HEK293 (cell line): Measurements from ENCODE around the gene NET1.

Experiments used
- ELK4 ChIP-seq: IDR thresholded peaks from 2 replicates; pipeline ENCODE4 v1.6.1; 2011; ENCODE audit warnings: mild to moderate bottlenecking, low read depth, low read length, borderline replicate concordance
- HOXA7 ChIP-seq: sonication (generic); formaldehyde crosslinking; IDR thresholded peaks from 2 replicates; pipeline ENCODE4 v1.8.1; 2022; ENCODE audit warnings: missing genetic modification reagents, borderline replicate concordance
- OSR2 ChIP-seq: fragments of 450-650 bp; formaldehyde crosslinking; IDR thresholded peaks from 2 replicates; pipeline ENCODE4 v1.5.1; 2016; ENCODE audit warnings: missing biosample characterization, missing genetic modification characterization
- PRDM1 ChIP-seq: fragments of 450-650 bp; formaldehyde crosslinking; IDR thresholded peaks from 2 replicates; pipeline ENCODE4; 2016; ENCODE audit warnings: missing biosample characterization, missing genetic modification characterization
- SALL2 ChIP-seq: fragments of 450-650 bp; formaldehyde crosslinking; IDR thresholded peaks from 2 replicates; pipeline ENCODE4 v1.5.0; 2017; ENCODE audit warnings: missing biosample characterization, mild to moderate bottlenecking, missing genetic modification characterization, borderline replicate concordance
- SCRT1 ChIP-seq: fragments of 450-650 bp; formaldehyde crosslinking; IDR thresholded peaks from 2 replicates; pipeline ENCODE4 v1.5.1; 2016; ENCODE audit warnings: missing biosample characterization, missing genetic modification characterization, borderline replicate concordance
- SP7 ChIP-seq: fragments of 450-650 bp; formaldehyde crosslinking; IDR thresholded peaks from 2 replicates; pipeline ENCODE4 v1.5.1; 2016; ENCODE audit warnings: missing biosample characterization, missing genetic modification characterization
- TSHZ1 ChIP-seq: fragments of 450-650 bp; formaldehyde crosslinking; IDR thresholded peaks from 2 replicates; pipeline ENCODE4 v1.5.1; 2016; ENCODE audit warnings: missing biosample characterization, missing genetic modification characterization, borderline replicate concordance
- ZBTB1 ChIP-seq: fragments of 450-650 bp; formaldehyde crosslinking; IDR thresholded peaks from 2 replicates; pipeline ENCODE4 v1.5.1; 2016; ENCODE audit warnings: missing biosample characterization, missing genetic modification characterization
- ZFHX2 ChIP-seq: fragments of 450-650 bp; formaldehyde crosslinking; conservative IDR thresholded peaks from 2 replicates; pipeline ENCODE4 v1.5.1; 2016; ENCODE audit warnings: missing biosample characterization, missing genetic modification characterization
- ZNF112 ChIP-seq: fragments of 450-650 bp; formaldehyde crosslinking; IDR thresholded peaks from 2 replicates; pipeline ENCODE4 v1.5.0; 2017; ENCODE audit warnings: missing biosample characterization, missing genetic modification characterization
- ZNF184 ChIP-seq: fragments of 450-650 bp; IDR thresholded peaks from 2 replicates; pipeline ENCODE4 v1.5.1; 2018; ENCODE audit warnings: missing biosample characterization, mild to moderate bottlenecking, missing genetic modification characterization
- ZNF19 ChIP-seq: fragments of 450-650 bp; formaldehyde crosslinking; IDR thresholded peaks from 2 replicates; pipeline ENCODE4; 2016; ENCODE audit warnings: missing biosample characterization, missing genetic modification characterization, low read depth
- ZNF239 ChIP-seq: fragments of 450-650 bp; formaldehyde crosslinking; IDR thresholded peaks from 2 replicates; pipeline ENCODE4 v1.5.1; 2016; ENCODE audit warnings: missing biosample characterization, missing genetic modification characterization
- ZNF24 ChIP-seq: fragments of 450-650 bp; formaldehyde crosslinking; IDR thresholded peaks from 2 replicates; pipeline ENCODE4 v1.5.1; 2016; ENCODE audit warnings: missing biosample characterization, missing genetic modification characterization
- ZNF292 ChIP-seq: fragments of 450-650 bp; formaldehyde crosslinking; IDR thresholded peaks from 2 replicates; pipeline ENCODE4 v1.5.1; 2016; ENCODE audit warnings: low read depth, missing biosample characterization, missing genetic modification characterization, borderline replicate concordance
- ZNF366 ChIP-seq: fragments of 450-650 bp; formaldehyde crosslinking; conservative IDR thresholded peaks from 2 replicates; pipeline ENCODE4 v1.5.1; 2016; ENCODE audit warnings: missing biosample characterization, missing genetic modification characterization
- ZNF391 ChIP-seq: fragments of 450-650 bp; formaldehyde crosslinking; IDR thresholded peaks from 2 replicates; pipeline ENCODE4 v1.5.1; 2016; ENCODE audit warnings: low read depth, missing biosample characterization, missing genetic modification characterization, borderline replicate concordance
- ZNF404 ChIP-seq: fragments of 450-650 bp; formaldehyde crosslinking; IDR thresholded peaks from 2 replicates; pipeline ENCODE4 v1.5.1; 2017; ENCODE audit warnings: missing biosample characterization, missing genetic modification characterization
- ZNF548 ChIP-seq: fragments of 450-650 bp; formaldehyde crosslinking; IDR thresholded peaks from 2 replicates; pipeline ENCODE4 v1.5.1; 2016; ENCODE audit warnings: missing biosample characterization, missing genetic modification characterization
- ZNF596 ChIP-seq: fragments of 450-650 bp; IDR thresholded peaks from 2 replicates; pipeline ENCODE4 v1.5.0; 2018; ENCODE audit warnings: missing biosample characterization, mild to moderate bottlenecking, missing genetic modification characterization, moderate library complexity
- ZNF777 ChIP-seq: fragments of 450-650 bp; formaldehyde crosslinking; IDR thresholded peaks from 2 replicates; pipeline ENCODE4 v1.5.1; 2017; ENCODE audit warnings: missing biosample characterization, missing genetic modification characterization, borderline replicate concordance
- ZNF791 ChIP-seq: fragments of 450-650 bp; formaldehyde crosslinking; IDR thresholded peaks from 2 replicates; pipeline ENCODE4 v1.5.1; 2016; ENCODE audit warnings: missing biosample characterization, missing genetic modification characterization
- TF ChIP-seq, protein P1 (sequence below): fragments of 450-650 bp; formaldehyde crosslinking; conservative IDR thresholded peaks from 2 replicates; pipeline ENCODE4 v1.5.1; 2016; ENCODE audit warnings: low read depth, missing biosample characterization, missing genetic modification characterization
- TF ChIP-seq, protein P2 (sequence below): fragments of 450-650 bp; formaldehyde crosslinking; IDR thresholded peaks from 2 replicates; pipeline ENCODE4 v1.5.1; 2016; ENCODE audit warnings: missing biosample characterization, missing genetic modification characterization
- TF ChIP-seq, protein P3 (sequence below): fragments of 450-650 bp; formaldehyde crosslinking; IDR thresholded peaks from 2 replicates; pipeline ENCODE4 v1.5.1; 2016; ENCODE audit warnings: missing biosample characterization, missing genetic modification characterization
- TF ChIP-seq, protein P4 (sequence below): fragments of 450-650 bp; formaldehyde crosslinking; IDR thresholded peaks from 2 replicates; pipeline ENCODE4 v1.5.1; 2016; ENCODE audit warnings: missing biosample characterization, missing genetic modification characterization, borderline replicate concordance

Gene NET1

DNA sequence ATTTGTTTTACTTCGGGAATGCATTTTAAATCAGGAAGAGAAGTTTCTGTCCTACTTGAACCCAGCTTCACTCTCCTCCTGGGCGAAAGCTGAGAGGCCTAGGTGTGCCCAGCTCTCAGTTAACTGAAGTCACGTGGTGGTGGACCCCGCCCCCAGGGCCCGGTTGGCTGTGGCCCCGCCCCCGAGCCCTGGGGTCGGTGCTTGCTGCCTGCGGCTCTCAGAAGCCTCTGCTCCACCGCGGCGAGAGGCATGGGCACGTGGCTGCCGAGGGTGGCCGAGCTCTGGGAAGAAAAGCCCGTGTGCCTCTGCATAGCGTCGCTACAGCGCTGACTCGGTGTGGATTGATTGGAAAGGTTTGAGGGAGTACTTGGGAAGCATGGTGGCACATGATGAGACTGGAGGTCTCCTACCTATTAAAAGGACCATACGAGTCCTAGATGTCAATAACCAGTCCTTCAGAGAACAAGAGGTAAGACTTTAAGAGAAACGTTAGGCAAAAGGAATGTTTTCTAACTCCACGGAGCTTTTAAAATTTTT is 34.1 kb downstream of the NET1 start (continued):
- TF ChIP-seq, protein P1, sequence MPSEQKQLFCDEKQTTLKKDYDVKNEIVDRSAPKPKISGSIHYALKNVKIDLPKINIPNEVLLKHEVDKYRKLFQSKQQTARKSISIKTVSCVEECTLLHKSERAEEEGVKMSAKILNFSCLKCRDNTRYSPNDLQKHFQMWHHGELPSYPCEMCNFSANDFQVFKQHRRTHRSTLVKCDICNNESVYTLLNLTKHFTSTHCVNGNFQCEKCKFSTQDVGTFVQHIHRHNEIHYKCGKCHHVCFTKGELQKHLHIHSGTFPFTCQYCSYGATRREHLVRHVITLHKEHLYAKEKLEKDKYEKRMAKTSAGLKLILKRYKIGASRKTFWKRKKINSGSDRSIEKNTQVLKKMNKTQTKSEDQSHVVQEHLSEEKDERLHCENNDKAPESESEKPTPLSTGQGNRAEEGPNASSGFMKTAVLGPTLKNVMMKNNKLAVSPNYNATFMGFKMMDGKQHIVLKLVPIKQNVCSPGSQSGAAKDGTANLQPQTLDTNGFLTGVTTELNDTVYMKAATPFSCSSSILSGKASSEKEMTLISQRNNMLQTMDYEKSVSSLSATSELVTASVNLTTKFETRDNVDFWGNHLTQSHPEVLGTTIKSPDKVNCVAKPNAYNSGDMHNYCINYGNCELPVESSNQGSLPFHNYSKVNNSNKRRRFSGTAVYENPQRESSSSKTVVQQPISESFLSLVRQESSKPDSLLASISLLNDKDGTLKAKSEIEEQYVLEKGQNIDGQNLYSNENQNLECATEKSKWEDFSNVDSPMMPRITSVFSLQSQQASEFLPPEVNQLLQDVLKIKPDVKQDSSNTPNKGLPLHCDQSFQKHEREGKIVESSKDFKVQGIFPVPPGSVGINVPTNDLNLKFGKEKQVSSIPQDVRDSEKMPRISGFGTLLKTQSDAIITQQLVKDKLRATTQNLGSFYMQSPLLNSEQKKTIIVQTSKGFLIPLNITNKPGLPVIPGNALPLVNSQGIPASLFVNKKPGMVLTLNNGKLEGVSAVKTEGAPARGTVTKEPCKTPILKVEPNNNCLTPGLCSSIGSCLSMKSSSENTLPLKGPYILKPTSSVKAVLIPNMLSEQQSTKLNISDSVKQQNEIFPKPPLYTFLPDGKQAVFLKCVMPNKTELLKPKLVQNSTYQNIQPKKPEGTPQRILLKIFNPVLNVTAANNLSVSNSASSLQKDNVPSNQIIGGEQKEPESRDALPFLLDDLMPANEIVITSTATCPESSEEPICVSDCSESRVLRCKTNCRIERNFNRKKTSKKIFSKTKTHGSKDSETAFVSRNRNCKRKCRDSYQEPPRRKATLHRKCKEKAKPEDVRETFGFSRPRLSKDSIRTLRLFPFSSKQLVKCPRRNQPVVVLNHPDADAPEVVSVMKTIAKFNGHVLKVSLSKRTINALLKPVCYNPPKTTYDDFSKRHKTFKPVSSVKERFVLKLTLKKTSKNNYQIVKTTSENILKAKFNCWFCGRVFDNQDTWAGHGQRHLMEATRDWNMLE (tag by site-specific recombination): no peak
- TF ChIP-seq, protein P2, sequence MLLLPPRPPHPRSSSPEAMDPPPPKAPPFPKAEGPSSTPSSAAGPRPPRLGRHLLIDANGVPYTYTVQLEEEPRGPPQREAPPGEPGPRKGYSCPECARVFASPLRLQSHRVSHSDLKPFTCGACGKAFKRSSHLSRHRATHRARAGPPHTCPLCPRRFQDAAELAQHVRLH: no peak
- TF ChIP-seq TSHZ1 (tag by site-specific recombination) (no peak), ZNF391 (tag by site-specific recombination) (no peak), ZNF404 (tag by site-specific recombination) (no peak), SP7 (tag by site-specific recombination) (peak; percentile 49; the same call in 1 of the 2 replicates), ZNF184 (no peak), ELK4 (no peak), HOXA7 (no peak), ZNF292 (tag by site-specific recombination) (no peak), ZNF366 (tag by site-specific recombination) (0 out of 2 replicates have a peak, but pooled peaks have one; percentile 29), PRDM1 (tag by site-specific recombination) (peak; percentile 91), ZNF791 (no peak), ZFHX2 (no peak), ZNF596 (tag by site-specific recombination) (no peak), ZNF19 (tag by site-specific recombination) (no peak), ZNF24 (tag by site-specific recombination) (no peak), ZNF777 (no peak), SCRT1 (no peak), ZNF112 (no peak), SALL2 (tag by site-specific recombination) (no peak), ZBTB1 (tag by site-specific recombination) (no peak), ZNF239 (tag by site-specific recombination) (no peak), ZNF548 (tag by site-specific recombination) (no peak), OSR2 (tag by site-specific recombination) (no peak)
- TF ChIP-seq, protein P3, sequence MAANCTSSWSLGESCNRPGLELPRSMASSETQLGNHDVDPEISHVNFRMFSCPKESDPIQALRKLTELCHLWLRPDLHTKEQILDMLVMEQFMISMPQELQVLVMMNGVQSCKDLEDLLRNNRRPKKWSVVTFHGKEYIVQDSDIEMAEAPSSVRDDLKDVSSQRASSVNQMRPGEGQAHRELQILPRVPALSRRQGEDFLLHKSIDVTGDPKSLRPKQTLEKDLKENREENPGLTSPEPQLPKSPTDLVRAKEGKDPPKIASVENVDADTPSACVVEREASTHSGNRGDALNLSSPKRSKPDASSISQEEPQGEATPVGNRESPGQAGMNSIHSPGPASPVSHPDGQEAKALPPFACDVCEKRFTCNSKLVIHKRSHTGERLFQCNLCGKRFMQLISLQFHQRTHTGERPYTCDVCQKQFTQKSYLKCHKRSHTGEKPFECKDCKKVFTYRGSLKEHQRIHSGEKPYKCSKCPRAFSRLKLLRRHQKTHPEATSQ (tag by site-specific recombination): no peak
- TF ChIP-seq, protein P4, sequence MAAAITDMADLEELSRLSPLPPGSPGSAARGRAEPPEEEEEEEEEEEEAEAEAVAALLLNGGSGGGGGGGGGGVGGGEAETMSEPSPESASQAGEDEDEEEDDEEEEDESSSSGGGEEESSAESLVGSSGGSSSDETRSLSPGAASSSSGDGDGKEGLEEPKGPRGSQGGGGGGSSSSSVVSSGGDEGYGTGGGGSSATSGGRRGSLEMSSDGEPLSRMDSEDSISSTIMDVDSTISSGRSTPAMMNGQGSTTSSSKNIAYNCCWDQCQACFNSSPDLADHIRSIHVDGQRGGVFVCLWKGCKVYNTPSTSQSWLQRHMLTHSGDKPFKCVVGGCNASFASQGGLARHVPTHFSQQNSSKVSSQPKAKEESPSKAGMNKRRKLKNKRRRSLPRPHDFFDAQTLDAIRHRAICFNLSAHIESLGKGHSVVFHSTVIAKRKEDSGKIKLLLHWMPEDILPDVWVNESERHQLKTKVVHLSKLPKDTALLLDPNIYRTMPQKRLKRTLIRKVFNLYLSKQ (tag by site-specific recombination): no peak
